Tibial artery (tissue), 4 donors: ENCODE measurements around the gene SEC14L5.
"Not testable (repeated sequence)": the region's sequence is repeated elsewhere in the genome, so short reads cannot be mapped to it uniquely, and the experiment has no call there.

Source experiments
- DNase-seq, 2 donors: peaks; one replicate each; pipeline ENCODE4 v3.0.0-alpha.2; 2019
- H3K27ac ChIP-seq, 2 donors: fragments of 200-600 bp; sonication (generic) in 1 of 2; 1 replicate in 1 of 2; 2 replicates in 1 of 2; pipeline ENCODE4 v1.5.1; 2018 to 2019; ENCODE audit warnings: mild to moderate bottlenecking in 1 of 2
- H3K27me3 ChIP-seq, 2 donors: fragments of 200-600 bp; sonication (generic) in 1 of 2; one replicate each; pipeline versions ENCODE4 v1.5.1 to v1.6.0; 2016 to 2019
- H3K36me3 ChIP-seq, 3 donors: fragments of 200-600 bp; sonication (generic) in 2 of 3; one replicate each; pipeline ENCODE4 v1.5.1; 2016 to 2019; ENCODE audit warnings: mild to moderate bottlenecking in 2 of 3
- H3K4me1 ChIP-seq, 4 donors: fragments of 200-600 bp; sonication (generic) in 2 of 4; 1 replicate in 3 of 4; 2 replicates in 1 of 4; pipeline ENCODE4 v1.5.1; 2016 to 2019
- H3K4me3 ChIP-seq, 2 donors: fragments of 200-600 bp; sonication (generic) in 1 of 2; 1 replicate in 1 of 2; 2 replicates in 1 of 2; pipeline ENCODE4 v1.5.1; 2018 to 2019; ENCODE audit warnings: mild to moderate bottlenecking in 2 of 2
- H3K9me3 ChIP-seq, 3 donors: fragments of 200-600 bp; sonication (generic) in 1 of 3; one replicate each; pipeline ENCODE4 v1.5.1; 2016 to 2019
- CTCF ChIP-seq, 2 experiments: fragments of 200-600 bp in 1 of 2; fragments of 450-650 bp in 1 of 2; IDR thresholded peaks; one replicate each; pipeline ENCODE4 v1.5.1; 2017 to 2019; ENCODE audit warnings: antibody characterized with exemption in 2 of 2, mild to moderate bottlenecking in 1 of 2, moderate library complexity in 1 of 2
- intact Hi-C: fragments of 100-400 bp; cut with DNase I; formaldehyde crosslinking; loops from one replicate; pipeline ENCODE4 v1.15.0; 2023; ENCODE audit warnings: low total_unique reads

SEC14L5 gene

GRCh38 chr16:4958510-4959438, 644 bp downstream of the SEC14L5 start:
- TF ChIP-seq CTCF (IDR thresholded peaks at IDR 0.05) = no peak
- Histone ChIP-seq H3K27ac (no peak overlapping the region), H3K36me3 (no peaks in the 10 kb centered on the region), H3K9me3 (no peaks in the 10 kb centered on the region), H3K4me1 (peaks cover 4 to 30% (median 20%) of the 10 kb centered on the region in 4 donors), H3K4me3 (peak overlapping the region; percentile 44 to 60), H3K27me3 (no peaks in the 10 kb centered on the region)
- intact Hi-C loops = no loop called here
- DNase-seq = no peak

DNA sequence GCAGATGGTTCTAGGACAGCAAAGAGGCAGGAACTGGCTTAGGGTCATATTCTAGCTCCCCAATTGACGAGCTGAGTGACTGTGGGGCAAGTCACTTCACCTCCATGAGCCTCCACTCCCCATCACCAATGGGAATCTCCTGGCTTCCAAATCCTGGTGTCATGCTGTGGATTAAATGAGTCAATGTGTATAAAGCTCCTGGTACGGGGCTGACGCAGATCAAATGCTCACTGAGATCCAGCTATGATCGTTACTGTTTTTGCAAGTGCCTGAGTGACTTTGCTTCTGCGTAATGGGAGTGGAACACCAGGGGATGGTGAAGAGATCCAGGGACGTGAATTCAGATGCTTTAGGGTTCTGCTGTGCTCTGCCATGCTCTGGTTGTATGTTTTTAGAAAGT, 2.4 kb downstream of the SEC14L5 start:
- intact Hi-C loops = loop anchor here (10.0 kb wide), 1 partner anchor 114 kb away; the partner anchor contains the start of gene ALG1
- no peaks in the 10 kb centered on the region for H3K36me3 ChIP-seq
- peaks cover 4 to 30% (median 20%) of the 10 kb centered on the region in 4 donors for H3K4me1 ChIP-seq
- H3K9me3 ChIP-seq = no peaks in the 10 kb centered on the region
- H3K27ac ChIP-seq = no peak overlapping the region
- no peak for DNase-seq
- no peak overlapping the region for H3K4me3 ChIP-seq
- no peaks in the 10 kb centered on the region for H3K27me3 ChIP-seq
- no peak for TF ChIP-seq CTCF (IDR thresholded peaks at IDR 0.05)

- Histone ChIP-seq H3K4me1 (peaks cover 4 to 14% (median 11%) of the 10 kb centered on the region in 4 donors), H3K4me3 (no peak overlapping the region), H3K27me3 (no peaks in the 10 kb centered on the region), H3K36me3 (no peaks in the 10 kb centered on the region), H3K27ac (no peak overlapping the region), H3K9me3 (no peaks in the 10 kb centered on the region)
- no peak for TF ChIP-seq CTCF (IDR thresholded peaks at IDR 0.05)
- intact Hi-C loops = loop anchor here (10.0 kb wide), 1 partner anchor 112 kb away; the partner anchor contains the start of gene ALG1
- DNase-seq = no peak
These were observed 4.6 kb downstream of the SEC14L5 start for GRCh38 chr16:4962716-4963115.

DNA sequence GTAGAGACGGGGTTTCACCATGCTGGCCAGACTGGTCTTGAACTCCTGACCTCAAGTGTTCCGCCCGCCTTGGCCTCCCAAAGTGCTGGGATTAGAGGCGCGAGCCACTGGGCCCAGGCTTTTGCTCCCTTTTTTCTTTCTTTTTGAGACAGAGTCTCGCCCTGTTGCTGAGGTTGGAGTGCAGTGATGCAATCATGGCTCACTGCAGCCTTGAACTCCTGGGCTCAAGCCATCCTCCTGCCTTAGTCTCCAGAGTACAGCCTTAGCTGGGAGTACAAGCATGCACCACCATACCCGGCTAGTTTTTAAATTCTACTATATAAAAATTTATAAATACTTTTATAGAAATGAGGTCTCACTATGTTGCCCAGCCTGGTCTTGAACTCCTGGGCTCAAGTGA, 5.4 kb downstream of the SEC14L5 start:
- intact Hi-C loops = loop anchor here (10.0 kb wide), 1 partner anchor 111 kb away; the partner anchor contains the start of gene ALG1
- not testable (repeated sequence) for H3K4me3 ChIP-seq, H3K36me3 ChIP-seq, H3K27ac ChIP-seq, DNase-seq, H3K4me1 ChIP-seq, H3K27me3 ChIP-seq, H3K9me3 ChIP-seq

GRCh38 chr16:4966736-4967453, 8.8 kb downstream of the SEC14L5 start:
- intact Hi-C loops = loop anchor here (10.0 kb wide), 1 partner anchor 108 kb away; the partner anchor contains the start of gene ALG1
- no peak for TF ChIP-seq CTCF (IDR thresholded peaks at IDR 0.05)
- H3K4me3 ChIP-seq = no peak overlapping the region
- H3K4me1 ChIP-seq = no peaks in the 10 kb centered on the region
- H3K9me3 ChIP-seq = no peaks in the 10 kb centered on the region
- peaks cover 0 to 19% of the 10 kb centered on the region in 2 donors for H3K27me3 ChIP-seq
- H3K36me3 ChIP-seq = no peaks in the 10 kb centered on the region
- DNase-seq = no peak
- H3K27ac ChIP-seq = no peak overlapping the region

GRCh38 chr16:4968278-4968677, 10.1 kb downstream of the SEC14L5 start:
- H3K4me3 ChIP-seq, H3K36me3 ChIP-seq, DNase-seq, H3K4me1 ChIP-seq, H3K9me3 ChIP-seq, H3K27ac ChIP-seq: not testable (repeated sequence)
- peaks cover 0 to 31% of the 10 kb centered on the region in 2 donors for H3K27me3 ChIP-seq
- intact Hi-C loops = loop anchor here (10.0 kb wide), 1 partner anchor 107 kb away; the partner anchor contains the start of gene ALG1
